GM19452 (cell line): ENCODE results near the gene SIK2.
"Not testable (repeated sequence)": the region's sequence is repeated elsewhere in the genome, so short reads cannot be mapped to it uniquely, and the experiment has no call there.

Source experiments
- ATAC-seq: cut with Tn5 transposase; IDR thresholded peaks from one replicate; pipeline ENCODE4 v1.9.1; 2021; ENCODE audit not compliant: unreplicated experiment

Gene SIK2

GRCh38 chr11:111694851-111695250 is 92.6 kb downstream of the SIK2 start:
- ATAC-seq = no peak

GRCh38 chr11:111696556-111696955 is 94.3 kb downstream of the SIK2 start:
- ATAC-seq = no peak

GRCh38 chr11:111697933-111698371 is 95.7 kb downstream of the SIK2 start:
- peak; percentile 63 for ATAC-seq

- ATAC-seq = no peak
Measured at GRCh38 chr11:111698852-111699559, 96.8 kb downstream of the SIK2 start.

DNA sequence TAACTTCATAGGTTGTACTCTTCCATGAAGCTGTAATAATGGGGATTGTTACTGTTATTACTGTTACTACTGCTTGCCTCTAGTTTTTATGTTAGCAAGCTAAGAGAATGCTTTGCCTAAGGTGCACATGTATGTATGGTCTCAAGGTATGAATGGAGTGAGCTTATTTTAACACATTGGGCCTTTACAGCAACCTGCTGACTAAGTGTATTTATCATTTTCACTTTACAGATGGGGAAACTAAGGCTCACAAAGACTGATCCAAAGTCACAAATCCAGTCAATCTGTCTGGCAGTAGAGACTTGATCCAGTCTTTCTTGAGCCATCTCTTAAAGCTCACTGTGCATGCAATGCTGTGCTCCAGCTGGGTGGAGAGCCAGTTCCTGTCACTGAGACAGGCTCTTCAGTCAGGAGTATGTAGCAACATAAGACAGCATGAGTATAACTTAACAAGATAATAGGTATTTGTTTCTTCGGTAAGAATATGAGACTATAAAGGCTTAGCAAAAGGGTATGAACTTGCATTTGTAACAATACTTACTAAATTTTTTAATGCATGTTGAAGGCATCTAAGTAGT is 97.4 kb downstream of the SIK2 start:
- ATAC-seq = no peak

DNA sequence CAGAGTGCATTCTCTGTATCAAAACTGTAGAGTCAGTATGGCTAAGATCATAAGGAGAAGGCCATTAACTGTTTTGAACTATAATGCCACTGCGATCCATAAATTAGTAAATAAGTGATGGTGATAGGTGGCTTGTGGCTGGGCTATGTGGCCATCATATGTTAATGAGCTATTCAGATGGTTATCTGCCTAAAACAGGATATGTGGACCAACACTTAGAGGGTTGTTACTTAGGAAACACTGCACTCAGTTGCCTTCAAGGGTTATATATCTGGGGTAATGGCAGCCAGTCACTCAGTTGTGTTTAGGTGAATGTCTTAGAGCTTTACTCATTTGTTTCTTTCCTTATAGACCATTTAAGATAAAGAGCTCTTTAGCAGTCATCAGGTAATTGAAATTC is 97.9 kb downstream of the SIK2 start:
- ATAC-seq = no peak

- no peak for ATAC-seq
Measured at GRCh38 chr11:111702623-111703022, 100.4 kb downstream of the SIK2 start.

- ATAC-seq = no peak
Measured at GRCh38 chr11:111703576-111703975, 101.3 kb downstream of the SIK2 start.

GRCh38 chr11:111707039-111707690 is 104.9 kb downstream of the SIK2 start:
- no peak for ATAC-seq

DNA sequence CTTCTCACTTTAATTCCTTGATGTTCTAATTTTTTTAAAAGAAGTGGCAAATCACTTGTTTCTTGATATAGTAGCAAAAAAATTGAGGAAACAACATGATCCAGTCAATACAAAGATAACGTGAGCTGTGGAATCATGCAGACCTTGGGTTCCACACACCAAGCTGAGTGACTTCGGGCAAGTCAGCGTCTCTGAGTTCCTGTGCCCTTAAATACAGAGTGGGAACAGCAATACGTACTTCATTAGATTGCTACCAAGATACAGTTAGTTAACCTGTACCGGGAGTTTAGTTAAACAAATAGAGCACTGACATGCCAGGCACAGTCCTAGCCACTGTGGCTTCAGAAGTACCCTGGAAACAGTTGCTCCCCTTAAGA is 105.4 kb downstream of the SIK2 start:
- no peak for ATAC-seq

GRCh38 chr11:111714522-111714921 is 112.3 kb downstream of the SIK2 start:
- ATAC-seq = no peak

GRCh38 chr11:111715142-111715816 is 113.0 kb downstream of the SIK2 start:
- no peak for ATAC-seq

GRCh38 chr11:111717660-111718059 is 115.4 kb downstream of the SIK2 start:
- not testable (repeated sequence) for ATAC-seq

DNA sequence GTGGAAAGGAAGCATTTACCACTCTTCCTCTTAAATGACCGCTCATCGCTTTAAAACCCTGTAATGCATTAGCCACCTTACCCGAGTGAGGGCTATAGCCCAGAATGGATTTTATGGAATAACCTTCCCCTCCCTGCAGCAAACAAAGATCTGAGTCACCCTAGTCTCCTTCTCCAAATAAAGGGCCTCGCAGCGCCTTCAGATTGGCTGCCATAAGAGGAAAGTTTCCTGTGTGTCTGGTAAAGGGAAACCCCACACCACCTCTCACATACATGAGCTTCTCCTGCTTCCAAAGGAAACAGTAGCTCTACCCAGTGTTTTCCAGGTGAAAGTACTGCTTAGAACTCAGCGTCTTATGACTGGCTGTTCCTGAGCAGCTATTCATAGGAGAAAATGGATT is 116.2 kb downstream of the SIK2 start:
- no peak for ATAC-seq

GRCh38 chr11:111718859-111719258 is 116.6 kb downstream of the SIK2 start:
- no peak for ATAC-seq

DNA sequence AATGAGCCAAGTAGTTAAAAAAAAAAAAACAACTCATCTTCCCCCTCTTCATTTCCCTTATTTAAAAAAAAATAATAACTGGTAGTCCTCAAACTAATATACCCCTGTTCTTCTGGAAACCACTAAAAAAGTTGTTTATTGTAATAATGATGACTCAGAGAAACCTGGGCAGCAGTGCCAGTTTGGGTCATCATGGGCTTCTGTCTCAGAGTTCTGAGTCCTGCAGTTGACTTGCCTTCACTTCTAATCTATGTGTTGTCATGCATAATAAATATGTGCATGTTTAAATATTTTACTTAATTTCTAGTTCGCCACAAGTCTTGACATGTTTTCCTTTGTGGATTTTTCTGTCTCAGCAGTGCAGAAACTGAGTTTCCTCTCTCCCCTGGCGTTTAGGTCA is 117.1 kb downstream of the SIK2 start:
- ATAC-seq = no peak

DNA sequence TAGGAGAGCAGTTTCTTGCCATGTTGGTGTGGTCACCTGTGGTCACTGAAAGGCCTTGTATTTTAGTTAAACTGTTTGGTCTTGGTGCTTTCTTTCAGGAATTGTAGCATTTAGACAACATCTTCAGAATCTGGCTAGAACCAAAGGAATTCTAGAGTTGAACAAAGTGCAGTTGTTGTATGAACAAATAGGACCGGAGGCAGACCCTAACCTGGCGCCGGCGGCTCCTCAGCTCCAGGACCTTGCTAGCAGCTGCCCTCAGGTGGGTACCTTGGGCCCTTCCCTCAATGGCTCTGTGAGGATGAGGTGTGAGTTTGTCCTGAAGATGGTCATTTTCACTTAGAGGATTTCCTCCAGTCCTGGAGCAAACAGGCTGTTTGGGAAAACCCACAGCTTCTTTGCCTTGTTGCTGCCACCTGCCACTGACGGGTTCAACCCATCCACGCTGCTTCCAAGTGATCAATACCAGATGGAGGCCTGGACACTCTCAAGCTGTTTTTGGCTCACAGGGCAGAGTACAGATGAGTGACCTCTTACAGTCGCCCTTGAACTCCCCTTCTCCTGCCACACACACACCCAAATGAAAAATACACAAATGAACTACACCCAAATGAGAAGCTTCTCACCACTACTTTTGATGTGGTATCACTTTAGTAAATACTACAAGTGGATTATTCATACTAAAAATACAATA is 118.7 kb downstream of the SIK2 start:
- no peak for ATAC-seq

DNA sequence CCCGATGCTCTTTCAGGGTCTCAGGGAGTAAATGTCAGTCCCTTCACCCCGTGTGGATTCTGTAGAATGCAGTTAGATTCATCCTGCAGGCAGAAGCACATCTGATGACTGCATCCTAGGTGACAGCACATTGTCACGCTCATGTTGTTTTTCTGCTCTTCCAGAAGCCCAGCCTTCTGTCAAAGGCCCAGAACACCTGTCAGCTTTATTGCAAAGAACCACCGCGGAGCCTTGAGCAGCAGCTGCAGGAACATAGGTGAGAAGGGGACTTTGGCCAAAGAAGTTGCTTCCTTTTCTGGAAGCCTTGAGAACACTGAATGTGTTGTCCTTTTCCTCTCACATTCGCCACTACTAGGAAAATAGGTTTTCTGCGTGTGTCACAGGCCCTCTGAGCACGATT is 120.3 kb downstream of the SIK2 start:
- no peak for ATAC-seq

DNA sequence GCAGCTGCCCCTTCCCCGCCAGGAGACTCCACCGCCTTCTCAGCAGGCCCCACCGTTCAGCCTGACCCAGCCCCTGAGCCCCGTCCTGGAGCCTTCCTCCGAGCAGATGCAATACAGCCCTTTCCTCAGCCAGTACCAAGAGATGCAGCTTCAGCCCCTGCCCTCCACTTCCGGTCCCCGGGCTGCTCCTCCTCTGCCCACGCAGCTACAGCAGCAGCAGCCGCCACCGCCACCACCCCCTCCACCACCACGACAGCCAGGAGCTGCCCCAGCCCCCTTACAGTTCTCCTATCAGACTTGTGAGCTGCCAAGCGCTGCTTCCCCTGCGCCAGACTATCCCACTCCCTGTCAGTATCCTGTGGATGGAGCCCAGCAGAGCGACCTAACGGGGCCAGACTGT is 121.3 kb downstream of the SIK2 start:
- no peak for ATAC-seq

GRCh38 chr11:111724615-111725129 is 122.4 kb downstream of the SIK2 start:
- no peak for ATAC-seq

DNA sequence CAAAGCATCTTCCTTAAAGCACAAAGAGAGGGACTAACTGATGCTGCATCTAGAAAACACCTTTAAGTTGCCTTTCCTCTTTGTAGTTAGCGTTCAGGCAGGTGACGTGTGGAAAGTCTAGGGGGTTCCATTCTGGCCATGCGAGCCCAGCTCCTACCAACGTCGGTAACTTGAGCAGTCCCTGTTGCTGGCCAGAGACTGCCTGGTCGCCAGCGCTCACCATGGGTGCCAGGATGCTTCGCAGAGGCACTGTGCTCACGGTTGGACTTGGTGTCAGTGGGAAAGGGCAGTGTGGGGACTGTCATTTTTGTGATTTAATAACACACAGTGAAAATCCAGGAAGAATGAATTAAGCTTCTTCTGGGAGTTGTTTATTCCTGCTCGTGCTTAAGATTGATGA is 123.4 kb downstream of the SIK2 start:
- ATAC-seq = no peak
